ENCODE data around the gene MT2A.

DNA sequence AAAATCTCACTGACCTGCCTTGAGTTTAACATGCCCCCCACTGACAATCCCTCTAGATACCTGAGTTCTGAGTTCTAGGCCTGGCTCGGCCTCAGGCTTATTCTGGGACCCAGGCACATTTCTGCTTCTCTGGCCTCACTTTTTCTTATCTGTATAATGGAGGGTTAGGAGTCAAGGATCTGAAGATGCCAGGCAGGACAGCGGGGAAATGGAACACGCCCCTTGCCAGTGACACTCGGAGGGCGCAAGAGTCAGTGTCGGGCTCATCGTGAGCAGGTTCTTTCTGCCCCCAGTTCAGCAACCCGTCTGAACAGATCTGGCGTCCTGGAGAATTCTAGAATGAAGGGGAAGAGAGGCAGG lies 19.6 kb upstream of the MT2A start:
- TF ChIP-seq EZH2phosphoT487 (IDR thresholded peaks at IDR 0.05; ENCODE audit: insufficient read depth, low read depth) = no peak
- TF ChIP-seq EZH2 (IDR thresholded peaks at IDR 0.05; ENCODE audit: insufficient read depth, poor library complexity, severe bottlenecking) = no peak

All from GM23248 (cell line).